SU-DHL-6 (cell line): ENCODE results near the gene LDB3.

ENCODE experiments used
- H2AFZ ChIP-seq: fragments of 200-600 bp; sonication (generic); 2 replicates; pipeline ENCODE4 v1.6.1; 2014; ENCODE audit warnings: low read depth, mild to moderate bottlenecking, moderate library complexity, mixed read lengths, antibody characterized with exemption, low read length; ENCODE audit not compliant: severe bottlenecking
- H3F3A ChIP-seq: fragments of 200-600 bp; shearing (Covaris generic); 2 replicates; pipeline ENCODE4 v1.6.0; 2016; ENCODE audit warnings: antibody characterized with exemption, mild to moderate bottlenecking; ENCODE audit not compliant: insufficient read depth
- H3K27ac ChIP-seq: fragments of 200-600 bp; sonication (generic); 2 replicates; pipeline ENCODE4 v1.5.1; 2016; ENCODE audit warnings: low read depth, mild to moderate bottlenecking, low read length, moderate library complexity, mixed read lengths
- H3K27me3 ChIP-seq: fragments of 200-600 bp; sonication (generic), shearing (Covaris generic); 2 replicates; pipeline ENCODE4 v1.6.0; 2014; ENCODE audit warnings: mild to moderate bottlenecking, low read length
- H3K36me3 ChIP-seq: fragments of 200-600 bp; sonication (generic); 2 replicates; pipeline ENCODE4 v1.6.1; 2014; ENCODE audit warnings: mild to moderate bottlenecking, low read length, mixed read lengths
- H3K4me2 ChIP-seq: fragments of 300-600, 200-600 bp; shearing (Covaris generic), sonication (generic); 2 replicates; pipeline ENCODE4 v1.6.0; 2014; ENCODE audit warnings: low read length, low read depth, mild to moderate bottlenecking; ENCODE audit not compliant: poor library complexity, severe bottlenecking
- H3K4me3 ChIP-seq: fragments of 200-600 bp; sonication (generic); 2 replicates; pipeline ENCODE4 v1.5.1; 2014; ENCODE audit warnings: antibody characterized with exemption, low read length, mild to moderate bottlenecking, mixed read lengths; ENCODE audit not compliant: insufficient read depth, poor library complexity, severe bottlenecking
- H3K79me2 ChIP-seq: fragments of 200-600 bp; sonication (generic); 2 replicates; pipeline ENCODE4 v1.6.1; 2014; ENCODE audit warnings: mild to moderate bottlenecking, low read length, moderate library complexity; ENCODE audit not compliant: insufficient read depth
- H3K9ac ChIP-seq: fragments of 200-600 bp; sonication (generic); 2 replicates; pipeline ENCODE4 v1.7.0; 2014; ENCODE audit warnings: mild to moderate bottlenecking, low read length
- H3K9me2 ChIP-seq: fragments of 200-600 bp; sonication (generic); replicated peaks from 2 replicates; pipeline ENCODE4 v1.6.1; 2014; ENCODE audit warnings: low read length; ENCODE audit not compliant: insufficient read depth
- H3K9me3 ChIP-seq: fragments of 200-600 bp; sonication (generic); 2 replicates; pipeline ENCODE4 v1.6.1; 2014; ENCODE audit warnings: low read length, mixed read lengths; ENCODE audit not compliant: insufficient read depth
- H4K20me1 ChIP-seq: fragments of 200-600 bp; sonication (generic); 2 replicates; pipeline ENCODE4 v1.6.1; 2014; ENCODE audit warnings: low read depth, mild to moderate bottlenecking, antibody characterized with exemption, low read length, moderate library complexity, mixed read lengths
- CTCF ChIP-seq: fragments of 200-600 bp; sonication (generic); IDR thresholded peaks from one replicate; pipeline ENCODE4 v1.5.1; 2017; ENCODE audit warnings: antibody characterized with exemption, mild to moderate bottlenecking, low read length, moderate library complexity; ENCODE audit not compliant: insufficient read depth, poor library complexity, severe bottlenecking
- EZH2phosphoT487 ChIP-seq: fragments of 200-600 bp; sonication (generic), shearing (Covaris generic); conservative IDR thresholded peaks from 2 replicates; pipeline ENCODE4 v1.6.1; 2018; ENCODE audit warnings: mild to moderate bottlenecking, antibody characterized with exemption, low read length, moderate library complexity, mixed read lengths

LDB3 gene

GRCh38 chr10:86670290-86670811 lies 2.0 kb downstream of the LDB3 start:
- Histone ChIP-seq H3K4me2 (no peak overlapping the region), H3K27ac (no peak overlapping the region), H3K27me3 (no peaks in the 10 kb centered on the region), H3K9me2 (no peaks in the 10 kb centered on the region), H3F3A (no peaks in the 10 kb centered on the region), H3K9ac (no peak overlapping the region), H3K9me3 (no peaks in the 10 kb centered on the region), H4K20me1 (no peaks in the 10 kb centered on the region), H3K79me2 (no peaks in the 10 kb centered on the region), H3K36me3 (no peaks in the 10 kb centered on the region), H2AFZ (no peak overlapping the region), H3K4me3 (no peak overlapping the region)
- TF ChIP-seq EZH2phosphoT487 (no peak), CTCF (no peak)

GRCh38 chr10:86670876-86671275 lies 2.6 kb downstream of the LDB3 start:
- no peak for TF ChIP-seq CTCF
- TF ChIP-seq EZH2phosphoT487, result no peak
- no peak overlapping the region for H3K4me2 ChIP-seq
- no peak overlapping the region for H2AFZ ChIP-seq

GRCh38 chr10:86671419-86671818 lies 3.1 kb downstream of the LDB3 start:
- Histone ChIP-seq H3K9me3 (no peaks in the 10 kb centered on the region), H3K9me2 (no peaks in the 10 kb centered on the region), H2AFZ (no peak overlapping the region), H3K4me3 (no peak overlapping the region), H3K27me3 (no peaks in the 10 kb centered on the region), H3F3A (no peaks in the 10 kb centered on the region), H3K79me2 (no peaks in the 10 kb centered on the region), H3K36me3 (no peaks in the 10 kb centered on the region), H3K27ac (no peak overlapping the region), H3K9ac (no peak overlapping the region), H3K4me2 (no peak overlapping the region), H4K20me1 (no peaks in the 10 kb centered on the region)
- TF ChIP-seq CTCF, result no peak
- TF ChIP-seq EZH2phosphoT487, result no peak

More at GRCh38 chr10:86670876-86671275, 2.6 kb downstream of the LDB3 start:
- no peak overlapping the region for H3K9ac ChIP-seq
- H3K9me3 ChIP-seq, result no peaks in the 10 kb centered on the region
- H3K36me3 ChIP-seq, result no peaks in the 10 kb centered on the region
- no peak overlapping the region for H3K27ac ChIP-seq
- H3K9me2 ChIP-seq, result no peaks in the 10 kb centered on the region
- H3K79me2 ChIP-seq, result no peaks in the 10 kb centered on the region
- H4K20me1 ChIP-seq, result no peaks in the 10 kb centered on the region
- no peaks in the 10 kb centered on the region for H3F3A ChIP-seq
- no peak overlapping the region for H3K4me3 ChIP-seq
- no peaks in the 10 kb centered on the region for H3K27me3 ChIP-seq
